Kidney glomerular epithelial cell (primary cell): ENCODE data around the gene BTBD2.

Experiments
- DNase-seq: peaks from one replicate; lab custom pipeline; 2025; lab: John Stamatoyannopoulos, UW

The BTBD2 gene

DNA sequence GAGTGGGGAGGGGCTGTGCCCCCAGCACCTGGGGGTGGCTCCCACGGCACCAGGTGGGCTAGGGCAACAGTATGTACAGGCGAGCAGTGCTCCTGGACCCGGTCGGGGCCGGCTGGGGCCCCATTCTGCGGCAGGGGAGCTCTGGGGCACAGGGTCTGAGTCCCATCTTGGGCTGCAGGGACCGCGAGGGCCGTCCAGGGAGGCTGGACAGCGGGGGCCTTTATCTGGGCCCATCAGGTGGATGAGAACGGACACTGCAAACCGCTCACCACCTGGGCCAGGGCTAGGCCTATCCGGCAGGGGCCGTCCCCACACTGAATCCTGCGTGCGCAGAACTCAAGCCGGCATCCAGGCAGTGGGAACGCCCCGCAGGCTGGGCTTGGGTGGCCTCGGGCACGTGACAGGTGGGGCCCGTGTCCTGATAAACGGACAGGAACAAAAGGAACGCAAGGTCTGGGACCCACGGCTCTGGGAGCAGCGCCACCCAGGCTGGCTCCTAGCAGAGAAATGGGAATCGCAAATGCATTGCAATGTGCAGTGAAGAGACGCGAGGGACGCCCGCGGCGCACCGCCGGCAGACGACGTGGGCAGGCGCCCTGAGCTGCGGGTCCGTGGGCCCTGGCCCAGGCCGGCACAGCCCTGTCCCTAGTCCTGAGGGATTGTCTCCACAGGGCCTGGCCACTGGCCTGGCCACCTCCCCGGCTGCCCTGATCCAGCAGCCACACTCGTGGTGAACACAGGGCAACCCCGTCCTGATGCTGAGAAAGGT, 29.7 kb downstream of the BTBD2 start:
- no peak for DNase-seq

DNA sequence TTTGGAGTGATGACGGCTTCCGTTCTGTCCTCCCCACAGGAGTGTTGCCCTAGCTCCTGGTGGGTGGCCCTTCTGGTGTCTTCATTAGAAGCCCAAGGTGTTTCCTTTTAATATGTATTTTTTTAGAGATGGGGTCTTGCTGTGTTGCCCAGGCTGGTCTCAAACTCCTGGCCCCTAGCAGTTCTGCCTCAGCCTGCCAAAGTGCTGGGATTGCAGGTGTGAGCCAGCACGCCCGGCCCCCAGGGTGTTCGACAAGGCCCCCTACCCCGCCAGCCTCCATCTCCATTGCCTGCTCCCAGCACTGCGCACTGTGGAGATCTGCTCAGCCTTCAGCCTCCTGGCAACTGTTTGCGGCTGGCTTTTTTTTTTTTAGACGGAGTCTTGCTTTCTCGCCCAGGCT, 31.2 kb downstream of the BTBD2 start:
- DNase-seq = no peak

DNA sequence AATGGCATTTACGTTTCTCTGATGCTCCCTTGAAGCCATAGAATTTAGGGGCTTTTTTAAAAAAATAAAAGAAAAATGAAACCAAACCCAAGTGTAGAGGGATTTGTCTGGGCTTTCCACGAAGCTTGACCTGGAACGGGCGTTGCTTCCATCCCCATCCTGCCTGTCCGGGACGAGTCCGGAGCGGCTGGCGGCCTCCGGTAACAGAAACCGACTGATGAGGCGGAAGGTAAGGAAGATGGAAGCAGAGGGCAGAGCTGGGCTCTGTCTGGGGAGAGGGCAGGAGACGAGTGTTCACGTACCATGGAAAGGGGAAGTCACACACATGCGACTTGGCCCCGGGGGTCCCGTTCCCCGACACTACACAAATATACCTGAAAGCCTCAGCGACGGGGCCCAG, 34.3 kb downstream of the BTBD2 start:
- no peak for DNase-seq

DNA sequence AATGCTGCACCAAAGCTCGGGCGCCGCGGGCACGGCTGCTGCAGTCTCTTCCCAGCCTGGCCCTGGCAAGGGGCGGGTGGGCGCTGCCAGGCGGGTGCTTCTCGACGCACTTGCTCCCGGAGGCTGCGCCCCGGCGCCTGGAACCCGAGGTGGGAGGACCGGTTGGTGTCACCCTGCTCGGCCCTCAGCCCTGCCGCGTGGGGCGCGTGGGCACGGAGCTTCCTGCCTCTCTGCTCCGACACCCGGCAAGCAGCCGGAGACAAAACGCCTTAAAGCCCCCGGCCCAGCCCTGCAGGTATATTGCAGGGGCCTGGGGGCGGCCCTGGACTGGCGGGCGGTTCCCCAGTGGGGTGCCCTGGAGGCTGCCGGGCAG, 34.7 kb downstream of the BTBD2 start:
- no peak for DNase-seq

DNA sequence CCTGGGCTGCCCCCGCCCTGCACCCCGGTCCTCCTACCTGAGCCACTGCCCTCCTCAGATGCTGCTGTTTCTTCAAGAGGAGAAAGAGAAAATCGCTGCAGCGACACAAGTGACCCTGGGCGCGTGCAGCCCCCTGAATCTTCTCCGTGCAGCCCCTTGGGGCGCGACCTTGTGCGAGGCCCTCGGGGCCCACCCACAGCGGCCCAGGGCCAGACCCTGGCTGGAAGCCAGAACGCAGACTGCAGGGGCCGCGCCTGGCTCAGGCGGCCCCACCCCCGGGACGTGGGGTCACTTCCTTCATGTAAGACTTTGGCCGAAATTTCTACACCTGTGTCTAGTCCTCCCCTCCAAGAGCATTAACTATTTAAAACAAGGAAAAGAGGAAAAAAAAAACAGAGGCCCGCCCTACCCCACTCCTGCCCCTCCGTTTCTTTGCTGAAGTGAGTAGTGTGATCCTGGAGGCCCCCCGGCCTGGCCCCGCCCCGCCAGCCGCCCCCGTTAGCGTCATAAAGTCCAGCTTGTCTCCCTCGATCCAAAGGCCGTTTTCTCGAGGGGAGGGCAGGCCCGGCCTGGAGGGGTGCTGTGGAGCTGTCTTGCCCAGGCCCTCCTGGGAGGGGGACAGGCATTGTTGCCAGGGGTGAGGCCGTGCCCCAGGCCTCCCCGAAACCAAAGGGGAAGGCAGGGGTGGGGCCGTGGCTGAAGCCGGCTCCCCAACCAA, 35.3 kb downstream of the BTBD2 start:
- DNase-seq = no peak

DNA sequence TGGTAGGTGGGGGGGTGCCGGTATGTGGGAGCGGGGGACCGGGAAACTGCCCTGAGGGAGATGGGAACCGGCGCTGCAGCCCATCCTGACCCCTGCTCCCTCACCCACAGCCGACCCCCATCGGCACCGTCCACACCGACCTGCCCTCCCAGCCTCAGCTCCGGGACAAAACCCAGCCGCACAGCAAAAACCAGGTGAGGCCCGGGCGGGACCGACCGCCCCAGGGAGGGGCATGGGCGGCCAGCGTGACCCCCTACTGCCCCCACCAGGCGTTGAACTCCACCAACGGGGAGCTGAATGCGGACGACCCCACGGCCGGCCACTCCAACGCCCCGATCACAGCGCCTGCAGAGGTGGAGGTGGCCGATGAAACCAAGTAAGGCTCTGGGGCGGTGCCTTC, 35.9 kb downstream of the BTBD2 start:
- no peak for DNase-seq

DNA sequence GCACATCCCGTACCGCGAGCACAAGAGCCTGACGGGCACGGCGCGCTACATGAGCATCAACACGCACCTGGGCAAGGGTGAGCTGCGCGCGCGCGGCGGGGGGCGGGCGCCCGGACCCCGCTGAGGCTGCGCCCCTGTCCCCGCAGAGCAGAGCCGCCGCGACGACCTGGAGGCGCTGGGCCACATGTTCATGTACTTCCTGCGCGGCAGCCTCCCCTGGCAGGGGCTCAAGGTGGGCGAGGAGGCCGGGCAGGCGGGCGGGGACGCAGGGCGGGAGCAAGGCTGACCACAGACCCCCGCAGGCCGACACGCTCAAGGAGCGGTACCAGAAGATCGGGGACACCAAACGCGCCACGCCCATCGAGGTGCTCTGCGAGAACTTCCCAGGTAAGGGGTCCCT, 36.5 kb downstream of the BTBD2 start:
- DNase-seq = no peak

DNA sequence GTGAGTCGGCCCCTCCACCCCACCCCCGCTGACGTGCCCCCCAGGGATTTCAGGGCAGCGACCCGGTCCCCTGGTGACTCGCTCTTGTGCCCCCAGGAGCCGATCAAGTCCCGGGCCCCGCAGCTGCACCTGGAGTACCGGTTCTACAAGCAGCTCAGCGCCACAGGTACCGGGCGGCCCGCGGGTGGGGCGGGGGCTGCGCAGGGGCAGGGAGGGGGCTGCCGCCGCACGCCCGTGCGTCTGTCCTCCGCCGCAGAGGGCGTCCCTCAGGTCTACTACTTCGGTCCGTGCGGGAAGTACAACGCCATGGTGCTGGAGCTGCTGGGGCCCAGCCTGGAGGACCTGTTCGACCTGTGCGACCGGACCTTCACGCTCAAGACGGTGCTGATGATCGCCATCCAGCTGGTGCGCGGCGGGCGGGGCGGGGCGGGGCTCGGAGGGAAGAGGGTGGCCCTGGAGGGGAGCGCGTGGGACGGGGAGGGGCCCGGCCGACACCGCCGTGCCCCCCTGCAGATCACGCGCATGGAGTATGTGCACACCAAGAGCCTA, 37.1 kb downstream of the BTBD2 start:
- no peak for DNase-seq

DNA sequence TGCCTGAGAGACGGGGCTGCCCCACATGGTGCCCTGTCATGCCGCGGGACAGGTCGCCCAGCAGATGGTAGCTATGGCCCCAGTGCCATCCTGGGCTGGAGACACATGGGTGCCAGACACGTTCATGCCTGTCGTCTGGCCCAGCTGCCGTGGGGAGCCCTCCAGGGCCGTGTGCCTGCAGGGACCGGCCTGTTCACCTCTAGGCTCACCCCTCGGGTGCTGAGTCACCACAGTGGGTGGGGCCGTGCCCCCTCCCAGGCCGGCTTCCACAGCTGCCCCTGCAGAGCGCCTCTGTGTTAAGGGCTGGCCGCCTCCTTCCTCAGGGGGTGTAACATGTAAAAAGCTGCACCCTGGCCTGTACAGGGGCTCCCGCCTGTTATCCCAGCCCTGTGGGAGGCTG, 38.4 kb downstream of the BTBD2 start:
- DNase-seq = no peak

DNA sequence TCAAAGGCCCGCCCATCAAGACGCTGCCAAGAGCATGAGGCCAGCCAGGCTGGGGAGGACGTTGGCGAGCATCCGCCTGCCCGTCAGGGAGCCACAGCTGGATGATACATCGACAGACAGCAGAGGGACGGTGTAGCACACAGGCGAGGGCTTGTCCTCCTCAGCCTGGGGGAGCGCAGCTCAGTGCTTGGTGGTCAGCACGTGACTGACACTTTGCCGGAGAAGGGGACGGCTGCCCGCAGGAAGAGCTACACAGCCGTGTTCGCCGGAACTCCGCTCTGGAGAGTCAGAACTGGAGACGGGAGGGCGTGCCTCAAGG, 40.4 kb downstream of the BTBD2 start:
- no peak for DNase-seq

DNA sequence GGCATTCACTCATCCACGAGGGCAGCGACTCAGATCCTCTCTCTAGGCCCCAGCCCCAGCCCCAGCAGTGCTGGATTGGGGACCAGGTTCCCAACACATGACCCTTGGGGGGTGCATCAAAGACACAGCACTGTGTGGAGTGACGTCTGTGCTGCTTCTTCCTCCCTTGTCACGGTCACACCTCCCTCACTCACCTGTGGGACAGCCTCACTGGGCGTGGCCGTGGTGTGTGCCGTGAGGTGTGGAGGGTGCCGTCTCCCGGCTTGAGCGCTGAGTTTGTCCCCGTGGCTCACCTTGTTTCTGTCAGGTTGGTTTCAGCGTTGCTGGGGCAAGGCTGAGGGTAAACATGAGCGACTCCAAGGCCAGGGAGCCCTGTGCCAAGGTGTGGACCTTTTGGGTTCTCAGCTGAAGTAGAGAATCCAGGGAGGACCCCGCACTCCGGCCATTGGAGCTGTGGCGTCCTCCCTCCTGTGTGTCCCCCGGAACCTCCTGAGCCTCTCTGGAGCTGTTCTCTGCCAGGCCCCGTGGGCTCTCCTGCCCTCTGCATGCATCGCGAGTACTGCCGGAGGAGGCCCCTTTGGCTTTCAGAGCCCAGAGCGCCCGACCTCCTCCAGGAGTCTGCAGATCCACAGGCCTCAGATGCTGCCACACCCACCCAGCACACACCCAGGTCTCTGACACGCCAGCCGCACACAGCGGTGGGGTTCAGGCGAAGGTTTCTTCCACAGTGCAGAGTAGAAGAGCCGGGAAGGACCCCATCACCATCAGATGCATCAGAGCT, 40.9 kb downstream of the BTBD2 start:
- no peak for DNase-seq

DNA sequence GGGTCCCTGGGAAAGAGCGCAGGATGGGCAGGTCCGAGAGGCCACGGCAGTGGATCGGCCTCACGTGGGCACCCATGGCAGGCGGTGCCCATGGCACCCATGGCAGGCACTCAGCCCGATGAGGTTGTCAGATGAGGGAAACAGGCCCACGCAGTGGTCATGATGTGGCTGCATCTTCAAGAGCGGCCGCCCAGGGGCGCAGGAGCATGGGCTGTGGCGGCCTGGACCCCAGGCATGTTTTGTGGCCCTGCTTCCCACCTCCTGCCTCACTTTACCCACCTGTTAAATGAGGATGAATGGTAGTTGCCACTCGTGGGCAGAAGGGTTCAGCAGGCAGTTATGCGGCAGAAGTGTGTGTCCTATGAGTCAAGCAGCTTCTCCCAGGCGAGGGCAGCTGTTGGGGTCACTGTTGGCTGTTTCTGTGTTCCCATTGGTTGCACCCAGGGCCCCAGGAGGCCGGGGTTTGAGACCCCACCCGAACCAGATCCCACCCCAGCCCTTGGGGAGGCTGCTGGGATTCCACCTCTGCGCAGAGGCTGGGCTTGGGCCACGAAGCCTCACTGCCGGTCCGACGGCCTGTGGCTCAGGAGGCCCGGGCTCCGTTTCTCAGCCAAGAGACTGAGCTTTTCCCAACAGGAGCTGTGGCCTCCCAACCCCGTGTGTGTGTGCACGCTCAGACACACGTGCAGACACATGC, 44.6 kb downstream of the BTBD2 start:
- DNase-seq = no peak

DNA sequence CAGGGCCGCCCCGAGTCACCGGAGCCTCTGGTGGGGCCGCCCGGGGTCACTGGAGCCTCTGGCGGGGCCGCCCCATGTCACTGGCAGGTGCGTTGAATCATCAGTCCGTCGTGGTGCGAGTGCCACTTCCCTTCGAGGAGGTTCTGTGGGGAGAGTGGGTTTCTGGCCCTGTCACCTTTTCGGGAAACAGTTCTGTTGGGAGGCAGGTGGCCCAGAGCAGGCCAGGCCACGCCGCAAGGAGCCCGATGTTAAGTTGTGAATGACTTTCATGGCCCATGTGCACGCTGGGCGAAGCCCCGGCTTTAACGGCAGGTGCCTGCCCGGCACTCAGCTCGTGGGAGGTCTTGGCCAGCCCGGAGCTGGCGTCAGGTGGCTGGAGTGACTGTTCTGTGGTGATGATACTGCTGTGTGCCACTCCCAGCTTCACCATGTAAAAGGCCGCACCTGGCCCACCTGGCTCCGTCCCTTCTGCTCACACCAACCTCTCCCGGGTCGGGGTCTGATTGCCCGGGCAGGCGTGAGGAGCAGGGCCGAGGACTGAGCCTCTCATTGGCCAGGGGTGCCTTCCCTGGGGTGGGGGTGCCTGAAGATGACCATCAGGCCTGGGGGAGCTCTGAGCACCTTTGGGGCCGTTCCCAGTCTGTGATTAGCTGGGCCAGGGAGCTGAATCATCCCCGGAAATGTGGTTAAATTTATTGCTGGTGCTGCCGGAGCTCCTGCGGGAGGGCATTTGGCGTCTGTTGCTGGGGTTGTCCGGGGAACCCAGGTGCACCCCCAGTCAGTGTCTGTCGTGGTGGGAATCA, 45.3 kb downstream of the BTBD2 start:
- no peak for DNase-seq

DNA sequence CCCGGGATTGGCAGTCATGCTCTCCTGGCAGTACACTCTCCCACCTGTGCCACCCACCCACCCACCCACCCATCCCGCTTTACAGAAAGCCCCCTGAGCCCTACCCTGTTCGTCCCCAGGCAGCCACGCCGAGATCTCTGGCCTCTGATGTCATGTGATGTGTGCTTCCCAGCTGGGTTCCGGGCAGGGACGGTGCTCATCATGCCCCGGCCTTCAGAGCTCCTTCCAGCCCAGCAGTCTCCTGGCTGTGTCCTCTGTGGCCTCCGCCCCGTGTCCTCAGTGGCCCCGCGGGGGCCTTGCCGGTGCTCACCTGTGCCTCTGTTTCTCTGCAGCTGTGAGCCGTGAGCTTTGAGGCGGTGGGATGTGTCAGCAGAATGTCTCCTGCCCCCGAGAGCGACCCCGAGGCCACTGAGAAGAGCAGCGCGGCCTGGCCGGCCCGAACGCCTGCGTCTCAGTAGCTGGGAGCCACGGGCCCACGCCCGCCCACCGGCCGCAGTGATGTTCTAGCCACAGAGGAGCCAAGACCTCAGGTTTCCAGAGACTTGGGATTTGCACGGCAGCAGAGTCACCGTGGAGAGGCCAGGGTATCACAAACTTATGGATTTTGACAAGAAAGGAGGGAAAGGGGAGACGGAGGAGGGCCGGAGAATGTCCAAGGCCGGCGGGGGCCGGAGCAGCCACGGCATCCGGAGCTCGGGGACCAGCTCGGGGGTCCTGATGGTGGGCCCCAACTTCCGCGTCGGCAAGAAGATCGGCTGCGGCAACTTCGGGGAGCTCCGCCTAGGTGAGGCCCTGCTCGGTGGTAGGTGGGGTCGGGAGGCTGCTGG, 46.1 kb downstream of the BTBD2 start:
- no peak for DNase-seq

DNA sequence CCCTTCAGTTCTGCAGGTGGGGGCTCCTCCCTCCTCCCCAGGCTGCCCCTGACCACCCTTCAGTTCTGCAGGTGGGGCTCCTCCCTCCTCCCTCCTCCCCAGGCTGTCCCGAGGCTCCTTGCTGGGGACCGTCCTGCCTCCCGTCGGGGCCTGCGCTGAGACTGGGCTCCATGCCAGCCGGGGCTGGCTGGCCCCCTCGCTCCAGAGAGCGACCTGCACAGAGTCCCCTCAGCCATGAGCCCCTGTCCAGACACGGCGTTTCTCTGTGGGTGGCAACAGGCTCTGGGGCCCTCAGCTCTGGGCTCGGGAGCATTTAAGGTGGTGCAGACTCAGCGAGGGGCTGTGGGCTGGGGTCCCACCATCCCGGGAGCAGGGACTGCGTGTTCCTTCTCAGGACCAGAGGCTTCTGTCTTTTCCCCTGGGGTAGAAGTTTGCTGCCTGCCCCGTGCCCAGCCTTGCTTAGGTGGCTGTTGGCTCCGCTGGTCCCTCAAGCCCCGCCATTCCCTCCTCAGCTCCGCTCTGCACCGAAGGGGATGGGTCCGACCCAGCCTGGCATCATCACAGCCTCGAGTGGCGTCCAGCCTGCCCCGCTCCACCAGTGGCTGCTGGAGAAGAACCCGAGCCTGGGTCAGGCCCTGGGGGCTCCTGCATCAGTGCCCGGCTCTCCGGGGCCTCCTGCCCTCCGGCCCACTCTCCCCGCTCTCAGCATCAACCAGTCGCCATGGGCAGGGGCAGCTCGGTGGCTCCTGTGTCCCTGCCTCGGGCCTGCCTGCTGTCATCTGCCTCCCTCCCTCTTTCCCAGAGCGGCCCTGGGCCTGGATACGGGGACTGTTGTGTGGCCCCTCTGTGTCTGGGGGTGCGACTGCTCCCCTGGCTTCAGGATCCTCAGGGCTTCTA, 47.0 kb downstream of the BTBD2 start:
- no peak for DNase-seq

DNA sequence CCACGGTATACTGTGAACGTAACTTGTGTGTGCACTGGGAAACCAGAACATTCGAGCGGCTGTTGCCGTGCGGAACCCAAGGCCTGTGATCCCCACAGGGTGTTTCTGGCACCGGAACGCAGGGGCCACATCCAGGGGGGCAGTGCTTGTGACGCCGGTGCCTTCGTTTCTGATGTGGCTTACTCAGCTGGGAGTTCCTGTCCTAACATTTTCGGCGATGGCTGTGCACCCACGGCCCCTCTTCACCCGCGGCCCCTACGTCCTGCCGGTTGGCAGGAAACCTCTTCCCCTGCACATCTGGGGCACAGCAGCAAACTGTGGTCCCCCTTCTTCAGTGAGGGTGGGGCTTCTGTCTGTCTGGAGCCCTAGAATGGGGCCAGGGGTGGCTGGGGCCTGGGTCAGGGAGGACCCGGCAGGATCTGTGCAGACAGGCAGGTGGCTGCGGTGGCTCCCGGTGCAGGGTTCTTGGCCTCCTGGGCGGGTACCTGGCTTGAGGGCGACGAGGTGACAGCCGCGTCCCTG, 48.4 kb downstream of the BTBD2 start:
- DNase-seq = no peak

DNA sequence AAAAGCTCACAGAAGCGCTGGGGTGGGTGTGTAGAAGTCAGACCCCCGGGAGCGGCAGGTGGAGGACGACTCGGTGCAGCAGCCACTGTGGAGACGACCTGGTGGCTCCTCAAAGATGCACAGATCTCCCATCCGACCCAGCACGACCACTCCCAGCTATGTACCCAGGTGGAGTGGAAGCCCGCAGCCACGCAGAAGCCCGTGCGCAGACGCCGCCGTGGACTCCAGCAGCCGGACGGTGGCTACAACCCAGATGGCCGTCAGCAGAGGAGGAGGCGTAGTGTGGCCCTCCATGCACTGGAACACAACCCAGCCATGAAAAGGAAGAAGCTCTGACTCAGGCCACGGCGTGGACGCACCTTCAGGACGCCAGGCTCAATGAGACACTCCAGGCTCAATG, 52.8 kb downstream of the BTBD2 start:
- no peak for DNase-seq

DNA sequence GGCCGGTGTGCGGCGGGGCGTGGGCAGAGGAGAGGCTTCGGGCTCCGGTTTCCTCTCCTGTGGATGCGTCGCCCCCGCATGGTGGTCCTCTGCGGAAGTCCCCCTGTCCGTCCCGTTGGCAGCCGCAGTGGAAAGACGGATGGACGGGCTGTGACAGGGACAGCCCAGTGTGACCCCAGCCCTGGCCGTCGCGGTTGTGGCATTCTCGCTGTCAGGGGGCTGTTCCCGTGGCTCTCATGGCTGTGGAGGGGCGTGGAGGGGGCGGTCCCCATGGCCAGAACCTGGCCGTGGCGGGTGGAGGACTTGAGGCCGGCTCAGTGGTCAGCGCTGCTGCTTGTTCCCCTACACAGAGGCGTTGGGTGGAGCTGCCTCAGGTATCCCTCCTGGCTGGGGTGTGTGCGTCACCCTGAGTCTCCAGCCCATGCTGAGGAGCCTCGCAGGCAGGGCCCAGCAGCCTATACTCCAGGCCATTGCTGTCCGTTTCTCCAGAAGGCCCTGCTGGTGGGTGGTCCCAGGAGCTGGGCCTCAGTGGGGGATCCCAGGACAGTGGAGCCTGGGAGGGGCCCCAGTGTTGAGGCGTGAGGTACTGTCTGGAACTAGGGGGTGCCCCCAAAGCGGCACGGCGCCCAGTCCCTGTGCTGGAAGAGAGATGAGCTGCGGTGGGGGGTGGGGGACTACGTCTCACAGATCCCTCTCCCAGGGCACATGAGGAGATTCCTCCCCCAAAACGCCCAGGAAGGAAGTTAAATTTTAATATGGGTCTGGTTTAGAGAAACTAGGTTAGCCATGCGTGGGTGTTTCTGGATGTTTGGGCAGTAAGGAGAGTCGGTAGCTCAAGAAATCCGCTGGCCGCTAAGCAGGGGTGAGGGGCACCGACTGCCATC, 54.3 kb downstream of the BTBD2 start:
- DNase-seq = peak; percentile 71
